C4-2B (cell line): ENCODE measurements around the gene PIK3C2G.

Source experiments
- ZFX ChIP-seq: fragments of 450-650 bp; IDR thresholded peaks from 2 replicates; pipeline ENCODE4 v1.6.1; 2017
- TF ChIP-seq, protein P1 (sequence below): fragments of 450-650 bp; conservative IDR thresholded peaks from 2 replicates; pipeline ENCODE4 v1.5.1; 2017; ENCODE audit warnings: mild to moderate bottlenecking

DNA sequence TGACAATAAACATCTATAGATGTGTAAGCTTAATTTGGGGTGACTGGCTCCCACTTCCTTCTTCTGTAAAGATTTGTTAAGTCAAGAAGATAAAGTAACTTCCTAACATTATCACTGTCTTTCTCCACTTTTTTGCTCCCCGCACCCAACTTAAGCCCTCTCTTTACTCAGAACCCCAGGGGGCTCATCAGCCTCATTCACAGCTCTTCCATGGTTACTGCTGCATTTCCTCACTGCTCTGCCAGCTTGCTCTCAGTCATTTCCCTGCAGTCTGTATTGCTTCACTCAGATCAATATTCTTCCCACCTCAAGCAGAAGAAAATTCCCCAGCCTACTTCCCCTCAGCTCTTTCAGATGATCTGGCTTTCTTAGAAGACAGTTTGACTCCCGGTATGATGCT lies 102.0 kb downstream of the PIK3C2G start:
- TF ChIP-seq, protein P1, sequence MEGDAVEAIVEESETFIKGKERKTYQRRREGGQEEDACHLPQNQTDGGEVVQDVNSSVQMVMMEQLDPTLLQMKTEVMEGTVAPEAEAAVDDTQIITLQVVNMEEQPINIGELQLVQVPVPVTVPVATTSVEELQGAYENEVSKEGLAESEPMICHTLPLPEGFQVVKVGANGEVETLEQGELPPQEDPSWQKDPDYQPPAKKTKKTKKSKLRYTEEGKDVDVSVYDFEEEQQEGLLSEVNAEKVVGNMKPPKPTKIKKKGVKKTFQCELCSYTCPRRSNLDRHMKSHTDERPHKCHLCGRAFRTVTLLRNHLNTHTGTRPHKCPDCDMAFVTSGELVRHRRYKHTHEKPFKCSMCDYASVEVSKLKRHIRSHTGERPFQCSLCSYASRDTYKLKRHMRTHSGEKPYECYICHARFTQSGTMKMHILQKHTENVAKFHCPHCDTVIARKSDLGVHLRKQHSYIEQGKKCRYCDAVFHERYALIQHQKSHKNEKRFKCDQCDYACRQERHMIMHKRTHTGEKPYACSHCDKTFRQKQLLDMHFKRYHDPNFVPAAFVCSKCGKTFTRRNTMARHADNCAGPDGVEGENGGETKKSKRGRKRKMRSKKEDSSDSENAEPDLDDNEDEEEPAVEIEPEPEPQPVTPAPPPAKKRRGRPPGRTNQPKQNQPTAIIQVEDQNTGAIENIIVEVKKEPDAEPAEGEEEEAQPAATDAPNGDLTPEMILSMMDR: no peak
- TF ChIP-seq ZFX: no peak
